GM12873 (cell line): ENCODE data around the gene EHD4.

Experiments used
- TF ChIP-seq, protein P1 (sequence below): IDR thresholded peaks from 2 replicates; pipeline ENCODE4 v1.5.1; 2012; ENCODE audit warnings: low read depth, mild to moderate bottlenecking, moderate library complexity, low read length, control low read depth; ENCODE audit not compliant: insufficient read depth; ENCODE audit errors: missing control alignments

EHD4 gene

DNA sequence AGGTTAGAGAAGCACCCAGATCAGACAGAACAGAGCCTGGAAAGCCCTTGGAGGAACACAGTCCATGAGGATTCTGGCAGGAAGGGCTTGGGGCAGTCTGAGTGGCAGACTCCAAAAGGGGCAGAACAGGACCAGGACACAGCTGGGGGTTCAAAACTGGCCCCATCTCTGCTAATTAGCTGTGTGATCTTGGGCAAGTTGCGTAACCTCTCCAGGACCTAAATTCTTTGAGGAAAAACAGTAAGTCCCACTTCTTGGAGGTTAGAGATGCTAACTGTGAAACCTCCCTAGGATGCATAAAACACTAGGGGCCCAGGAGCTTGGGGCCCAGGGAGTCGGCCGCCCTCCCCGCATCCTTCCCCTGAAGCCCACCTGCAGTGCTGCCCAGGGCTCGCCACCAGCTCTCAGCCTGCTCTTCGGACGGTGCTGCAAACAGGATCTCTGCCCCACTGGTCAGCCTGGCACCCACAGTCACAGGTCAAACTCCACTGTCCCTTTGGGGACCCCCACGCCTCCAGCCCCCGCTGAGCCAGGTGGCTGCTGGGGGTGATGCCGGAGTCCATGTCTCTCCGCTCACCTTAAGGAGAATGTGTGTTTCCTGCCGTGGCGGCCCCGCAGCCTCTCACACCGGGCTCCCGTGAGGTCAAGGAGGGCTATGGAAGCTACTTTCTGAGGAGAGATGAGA, 121.7 kb downstream of the EHD4 start:
- TF ChIP-seq, protein P1, sequence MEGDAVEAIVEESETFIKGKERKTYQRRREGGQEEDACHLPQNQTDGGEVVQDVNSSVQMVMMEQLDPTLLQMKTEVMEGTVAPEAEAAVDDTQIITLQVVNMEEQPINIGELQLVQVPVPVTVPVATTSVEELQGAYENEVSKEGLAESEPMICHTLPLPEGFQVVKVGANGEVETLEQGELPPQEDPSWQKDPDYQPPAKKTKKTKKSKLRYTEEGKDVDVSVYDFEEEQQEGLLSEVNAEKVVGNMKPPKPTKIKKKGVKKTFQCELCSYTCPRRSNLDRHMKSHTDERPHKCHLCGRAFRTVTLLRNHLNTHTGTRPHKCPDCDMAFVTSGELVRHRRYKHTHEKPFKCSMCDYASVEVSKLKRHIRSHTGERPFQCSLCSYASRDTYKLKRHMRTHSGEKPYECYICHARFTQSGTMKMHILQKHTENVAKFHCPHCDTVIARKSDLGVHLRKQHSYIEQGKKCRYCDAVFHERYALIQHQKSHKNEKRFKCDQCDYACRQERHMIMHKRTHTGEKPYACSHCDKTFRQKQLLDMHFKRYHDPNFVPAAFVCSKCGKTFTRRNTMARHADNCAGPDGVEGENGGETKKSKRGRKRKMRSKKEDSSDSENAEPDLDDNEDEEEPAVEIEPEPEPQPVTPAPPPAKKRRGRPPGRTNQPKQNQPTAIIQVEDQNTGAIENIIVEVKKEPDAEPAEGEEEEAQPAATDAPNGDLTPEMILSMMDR, result no peak

DNA sequence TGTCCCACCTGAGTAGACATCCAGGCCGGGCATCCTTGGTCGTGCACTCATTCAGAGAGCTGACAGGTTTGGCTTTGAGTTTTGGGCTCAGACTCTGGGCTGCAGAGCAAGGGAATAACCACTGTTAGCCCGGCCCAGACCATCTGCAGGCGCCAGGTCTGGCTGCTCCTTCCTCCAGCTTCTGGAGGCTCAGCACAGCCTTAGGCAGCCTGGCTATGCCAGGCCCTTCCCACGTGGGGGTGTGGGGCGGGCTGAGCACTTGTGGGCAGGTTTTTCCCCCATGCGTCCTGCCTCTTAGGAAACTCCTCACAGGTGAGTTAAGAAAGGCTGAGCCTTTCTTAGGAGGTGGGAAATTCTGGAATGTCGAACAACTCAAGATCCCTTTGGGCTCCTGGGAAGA, 122.5 kb downstream of the EHD4 start:
- TF ChIP-seq, protein P1, result no peak

DNA sequence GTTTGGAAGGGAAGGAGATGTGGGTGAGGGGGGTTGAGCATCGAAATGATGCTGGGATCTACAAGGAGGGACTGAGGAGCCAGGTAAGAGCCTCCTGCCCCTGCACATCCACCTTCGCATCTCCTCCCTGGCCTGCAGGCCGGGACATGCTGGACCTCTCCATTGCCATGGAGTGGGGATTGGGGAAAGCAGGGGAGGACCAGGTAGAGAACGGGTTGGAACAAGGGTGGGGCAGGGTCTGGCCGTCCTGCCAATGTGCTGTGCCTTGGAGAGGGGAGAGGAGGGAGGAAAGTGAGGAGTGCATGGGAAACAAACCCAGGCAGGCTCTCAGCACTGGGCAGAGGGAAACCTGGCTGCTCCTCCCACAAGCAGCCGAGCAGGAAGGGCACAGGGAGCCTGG, 123.2 kb downstream of the EHD4 start:
- TF ChIP-seq, protein P1, result no peak

DNA sequence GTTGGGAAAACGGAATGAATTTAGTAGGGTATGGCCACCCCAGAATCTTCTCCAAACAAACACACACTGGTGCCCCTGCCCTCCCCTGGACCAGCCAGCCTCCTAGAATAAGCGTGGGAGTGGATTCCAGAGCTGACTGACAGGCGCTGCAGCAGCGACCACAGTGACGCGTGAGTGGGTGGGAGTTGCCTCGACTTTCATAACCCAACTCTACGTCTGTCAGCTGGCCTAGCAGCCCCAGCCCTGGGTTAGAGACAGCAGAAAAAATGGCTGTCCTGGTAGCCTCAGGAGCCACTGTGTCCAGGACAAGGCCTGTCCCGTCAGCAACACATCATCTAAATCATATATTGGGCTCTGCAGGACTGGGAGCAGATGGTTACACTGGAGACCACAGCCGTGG, 123.7 kb downstream of the EHD4 start:
- TF ChIP-seq, protein P1, result no peak

DNA sequence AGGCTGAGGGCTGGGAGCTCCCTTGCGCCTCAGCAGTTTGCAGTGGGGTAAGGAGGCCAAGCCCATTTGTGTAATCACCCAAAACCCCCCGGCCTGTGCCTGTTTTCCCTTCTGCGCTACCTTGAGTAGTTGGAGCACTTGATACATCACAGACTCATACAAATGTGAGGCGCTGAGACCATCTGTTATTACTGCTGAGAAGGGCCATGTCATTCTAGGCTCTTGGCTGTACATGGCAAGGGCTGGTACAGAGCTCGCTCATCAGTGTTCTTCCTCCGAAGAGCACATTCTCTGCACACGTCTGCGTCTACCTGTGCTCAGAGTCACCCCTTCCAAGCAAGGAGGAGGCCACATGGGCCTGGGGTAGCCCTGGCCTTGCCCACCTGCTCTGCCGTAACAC, 124.4 kb downstream of the EHD4 start:
- TF ChIP-seq, protein P1, result no peak

DNA sequence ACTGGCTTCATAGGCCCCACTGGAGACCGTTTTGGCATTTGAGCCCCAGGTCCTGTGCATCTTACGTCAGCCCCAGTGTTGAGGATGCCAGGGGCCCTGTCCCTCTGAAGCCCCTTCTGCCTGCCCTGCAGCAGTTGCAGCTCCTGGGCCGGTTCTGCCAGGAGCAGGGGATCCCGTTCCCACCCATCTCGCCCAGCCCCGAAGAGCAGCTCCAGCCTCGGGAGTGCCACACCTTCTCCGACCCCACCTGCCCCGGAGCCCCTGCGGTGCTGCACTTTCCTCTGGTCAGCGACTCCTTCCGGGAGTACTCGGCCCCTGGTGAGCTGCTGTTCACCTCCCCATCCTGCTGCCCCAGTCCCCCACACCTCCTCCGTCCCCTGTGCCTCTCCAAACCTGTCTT, 125.2 kb downstream of the EHD4 start:
- TF ChIP-seq, protein P1, result no peak
